ENCODE measurements around the gene KLF11.

KLF11 gene

GRCh38 chr2:10043906-10044601, 704 bp downstream of the KLF11 start:
- FAIRE-seq, result no peak

GRCh38 chr2:10045561-10046355, 2.4 kb downstream of the KLF11 start:
- FAIRE-seq, result no peak

GRCh38 chr2:10046931-10047330, 3.6 kb downstream of the KLF11 start:
- FAIRE-seq, result no peak

GRCh38 chr2:10047616-10048500, 4.5 kb downstream of the KLF11 start:
- FAIRE-seq, result no peak

GRCh38 chr2:10048501-10049171, 5.3 kb downstream of the KLF11 start:
- no peak for FAIRE-seq

- FAIRE-seq, result no peak
These were observed 8.9 kb downstream of the KLF11 start for GRCh38 chr2:10052216-10052615.

- FAIRE-seq, result no peak
These were observed 10.0 kb downstream of the KLF11 start for GRCh38 chr2:10053351-10053750.

GRCh38 chr2:10054424-10054823, 11.1 kb downstream of the KLF11 start:
- FAIRE-seq, result no peak

GRCh38 chr2:10054976-10055375, 11.6 kb downstream of the KLF11 start:
- FAIRE-seq, result no peak

GRCh38 chr2:10056439-10056838, 13.1 kb downstream of the KLF11 start:
- FAIRE-seq, result no peak

GRCh38 chr2:10057231-10058107, 14.1 kb downstream of the KLF11 start:
- FAIRE-seq, result no peak

GRCh38 chr2:10058251-10059015, 15.1 kb downstream of the KLF11 start:
- no peak for FAIRE-seq

- FAIRE-seq, result no peak
These were observed 15.6 kb downstream of the KLF11 start for GRCh38 chr2:10059016-10059351.

GRCh38 chr2:10059552-10060335, 16.4 kb downstream of the KLF11 start:
- FAIRE-seq, result no peak

- FAIRE-seq, result no peak
These were observed 18.0 kb downstream of the KLF11 start for GRCh38 chr2:10061221-10061925.

GRCh38 chr2:10062931-10063365, 19.6 kb downstream of the KLF11 start:
- FAIRE-seq, result no peak

GRCh38 chr2:10063566-10063965, 20.2 kb downstream of the KLF11 start:
- no peak for FAIRE-seq

GRCh38 chr2:10064932-10065772, 21.8 kb downstream of the KLF11 start:
- FAIRE-seq, result no peak

- no peak for FAIRE-seq
These were observed 22.4 kb downstream of the KLF11 start for GRCh38 chr2:10065773-10066055.

All from colon (tissue), 2 donors.